A673 (cell line): ENCODE measurements around the gene CCM2L. TPM values are rescaled to one million over a fixed set of nuclear protein-coding genes. Genes with fewer than 3 reads are reported as not detected.

Source experiments
- BruUV-seq: library from RNA; stranded (reverse); fragments of 400-500 nt; replicated peaks from 2 replicates; lab custom pipeline; 2021; lab: Mats Ljungman, UMichigan
- CTCF ChIA-PET: fragments of 300-600 bp; sonication (Branson Sonifier 250); formaldehyde crosslinking; loops from one replicate; lab custom pipeline; 2022; ENCODE audit warnings: antibody characterized with exemption; lab: Charles Lee
- POLR2A ChIA-PET: fragments of 300-600 bp; sonication (Branson Sonifier 250); formaldehyde crosslinking; loops from one replicate; lab custom pipeline; 2022; ENCODE audit warnings: antibody characterized with exemption; ENCODE audit not compliant: low non-redundant PET; lab: Charles Lee
- DNase-seq: peaks from one replicate; pipeline ENCODE4 v3.0.0-alpha.2; 2015; ENCODE audit warnings: low spot score
- H3K27ac ChIP-seq: fragments of 200-600 bp; sonication (generic); 2 replicates; pipeline ENCODE4 v1.5.1; 2016; ENCODE audit warnings: mixed run types, low read depth, mild to moderate bottlenecking, mixed read lengths, antibody characterized with exemption, low read length; ENCODE audit not compliant: poor library complexity, severe bottlenecking
- H3K27me3 ChIP-seq: fragments of 200-600 bp; sonication (generic); replicated peaks from 2 replicates; pipeline ENCODE4 v1.6.1; 2017; ENCODE audit warnings: mixed run types, low read depth, mild to moderate bottlenecking, mixed read lengths, antibody characterized with exemption, low read length; ENCODE audit not compliant: insufficient read depth, poor library complexity
- H3K36me3 ChIP-seq: fragments of 200-600 bp; sonication (generic); 2 replicates; pipeline ENCODE4 v1.6.1; 2016; ENCODE audit warnings: mixed run types, mild to moderate bottlenecking, mixed read lengths, antibody characterized with exemption, low read length; ENCODE audit not compliant: insufficient read depth, poor library complexity, severe bottlenecking
- H3K4me1 ChIP-seq: fragments of 200-600 bp; sonication (generic); 2 replicates; pipeline ENCODE4 v1.6.1; 2017; ENCODE audit warnings: mixed run types, mild to moderate bottlenecking, mixed read lengths, antibody characterized with exemption, low read length; ENCODE audit not compliant: insufficient read depth, poor library complexity, severe bottlenecking
- H3K4me3 ChIP-seq: fragments of 200-600 bp; sonication (generic); 2 replicates; pipeline ENCODE4 v1.5.1; 2016; ENCODE audit warnings: low read depth, mixed run types, mild to moderate bottlenecking, mixed read lengths, low read length; ENCODE audit not compliant: poor library complexity, severe bottlenecking
- H3K9me3 ChIP-seq: fragments of 200-600 bp; sonication (generic); 2 replicates; pipeline ENCODE4 v1.6.1; 2016; ENCODE audit warnings: mixed run types, low read depth, mild to moderate bottlenecking, mixed read lengths, antibody characterized with exemption, low read length; ENCODE audit not compliant: poor library complexity, severe bottlenecking
- EZH2 ChIP-seq: fragments of 200-600 bp; sonication (generic); IDR thresholded peaks from 2 replicates; pipeline ENCODE4 v1.6.1; 2017; ENCODE audit warnings: borderline replicate concordance, low read depth, mild to moderate bottlenecking, mixed read lengths, antibody characterized with exemption, low read length; ENCODE audit not compliant: poor library complexity, severe bottlenecking
- intact Hi-C: fragments of 100-400 bp; cut with micrococcal nuclease; formaldehyde crosslinking; loops from one replicate; pipeline ENCODE4 v1.10.0; 2022; ENCODE audit not compliant: unreplicated experiment
- total RNA-seq: library from RNA; stranded (reverse); gene quantifications from 2 replicates; pipeline ENCODE4 v1.2.3, GENCODE V29; 2021
- TF ChIP-seq, protein P1 (sequence below): fragments of 300-800, 200-600 bp; sonication (generic); conservative IDR thresholded peaks from 2 replicates; pipeline ENCODE4 v1.5.1; 2017; ENCODE audit warnings: low read depth, mild to moderate bottlenecking, antibody characterized with exemption, low read length, moderate library complexity, mixed read lengths

The CCM2L gene
- total RNA-seq, 1 experiment from 2014 or later: not detected

- ChIA-PET POLR2A (interaction anchor here (0.7 kb wide), 1 partner anchor 433 kb away, joined by 15 read pairs; the partner anchor contains the start of gene ID1), CTCF (no interaction called here)
- no peak for TF ChIP-seq EZH2
- TF ChIP-seq, protein P1, sequence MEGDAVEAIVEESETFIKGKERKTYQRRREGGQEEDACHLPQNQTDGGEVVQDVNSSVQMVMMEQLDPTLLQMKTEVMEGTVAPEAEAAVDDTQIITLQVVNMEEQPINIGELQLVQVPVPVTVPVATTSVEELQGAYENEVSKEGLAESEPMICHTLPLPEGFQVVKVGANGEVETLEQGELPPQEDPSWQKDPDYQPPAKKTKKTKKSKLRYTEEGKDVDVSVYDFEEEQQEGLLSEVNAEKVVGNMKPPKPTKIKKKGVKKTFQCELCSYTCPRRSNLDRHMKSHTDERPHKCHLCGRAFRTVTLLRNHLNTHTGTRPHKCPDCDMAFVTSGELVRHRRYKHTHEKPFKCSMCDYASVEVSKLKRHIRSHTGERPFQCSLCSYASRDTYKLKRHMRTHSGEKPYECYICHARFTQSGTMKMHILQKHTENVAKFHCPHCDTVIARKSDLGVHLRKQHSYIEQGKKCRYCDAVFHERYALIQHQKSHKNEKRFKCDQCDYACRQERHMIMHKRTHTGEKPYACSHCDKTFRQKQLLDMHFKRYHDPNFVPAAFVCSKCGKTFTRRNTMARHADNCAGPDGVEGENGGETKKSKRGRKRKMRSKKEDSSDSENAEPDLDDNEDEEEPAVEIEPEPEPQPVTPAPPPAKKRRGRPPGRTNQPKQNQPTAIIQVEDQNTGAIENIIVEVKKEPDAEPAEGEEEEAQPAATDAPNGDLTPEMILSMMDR: no peak
- H3K9me3 ChIP-seq: no peaks in the 10 kb centered on the region
- no peak overlapping the region for H3K4me3 ChIP-seq
- no peaks in the 10 kb centered on the region for H3K36me3 ChIP-seq
- no peaks in the 10 kb centered on the region for H3K27me3 ChIP-seq
- H3K4me1 ChIP-seq: peaks cover 3% of the 10 kb centered on the region
- no peak overlapping the region for H3K27ac ChIP-seq
- intact Hi-C loops: no loop called here
- DNase-seq: no peak
- BruUV-seq: no TSS peak
Observed at GRCh38 chr20:32037929-32038328, 27.7 kb downstream of the CCM2L start.

DNA sequence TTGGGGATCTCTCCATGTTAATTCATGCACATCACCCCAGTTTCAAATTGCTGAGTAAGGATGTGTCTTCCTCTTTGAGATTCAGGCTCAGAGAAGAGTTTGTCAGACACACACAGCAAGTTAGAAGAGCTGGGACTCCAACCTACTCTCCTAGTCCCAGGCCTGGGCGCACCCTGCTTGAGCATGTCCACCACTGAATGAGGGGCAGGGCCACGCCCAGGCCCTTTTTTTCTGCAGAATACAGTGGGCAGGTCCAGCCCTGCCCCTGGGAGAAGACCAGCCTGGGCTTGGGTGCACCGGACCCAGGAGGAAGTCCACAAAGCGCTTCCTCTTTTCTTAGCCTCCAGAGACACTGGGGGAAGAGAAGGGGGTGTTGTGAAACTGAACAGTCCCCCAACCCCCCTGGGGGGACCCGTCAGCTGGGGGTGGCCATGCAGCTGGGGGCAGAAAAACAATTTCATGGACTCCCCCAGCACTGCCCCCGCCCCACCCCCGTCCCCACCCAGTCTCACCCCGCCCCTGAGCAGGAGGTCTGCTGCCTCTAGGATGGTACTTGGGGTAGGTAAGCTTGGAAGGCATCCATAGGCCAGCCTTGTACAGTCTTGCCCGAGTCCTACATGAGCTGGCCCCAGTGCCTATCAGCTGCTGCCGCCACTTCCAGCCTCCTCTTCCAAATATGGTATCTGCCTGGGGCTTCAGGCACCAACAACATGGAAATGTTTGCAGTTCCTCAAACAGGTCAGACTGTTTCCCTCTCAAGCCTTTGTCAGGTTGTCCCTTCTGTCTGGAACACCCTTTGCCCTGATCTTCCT lies 30.1 kb downstream of the CCM2L start:
- H3K9me3 ChIP-seq: no peaks in the 10 kb centered on the region
- ChIA-PET CTCF (no interaction called here), POLR2A (interaction anchor here (0.7 kb wide), 1 partner anchor 429 kb away, joined by 3 read pairs; no protein-coding TSS in a partner anchor)
- intact Hi-C loops: no loop called here
- H3K4me1 ChIP-seq: no peaks in the 10 kb centered on the region
- TF ChIP-seq, protein P1: no peak
- no peak for TF ChIP-seq EZH2
- BruUV-seq: no TSS peak
- no peak overlapping the region for H3K27ac ChIP-seq
- H3K36me3 ChIP-seq: no peaks in the 10 kb centered on the region
- no peaks in the 10 kb centered on the region for H3K27me3 ChIP-seq
- no peak overlapping the region for H3K4me3 ChIP-seq
- DNase-seq: no peak

DNA sequence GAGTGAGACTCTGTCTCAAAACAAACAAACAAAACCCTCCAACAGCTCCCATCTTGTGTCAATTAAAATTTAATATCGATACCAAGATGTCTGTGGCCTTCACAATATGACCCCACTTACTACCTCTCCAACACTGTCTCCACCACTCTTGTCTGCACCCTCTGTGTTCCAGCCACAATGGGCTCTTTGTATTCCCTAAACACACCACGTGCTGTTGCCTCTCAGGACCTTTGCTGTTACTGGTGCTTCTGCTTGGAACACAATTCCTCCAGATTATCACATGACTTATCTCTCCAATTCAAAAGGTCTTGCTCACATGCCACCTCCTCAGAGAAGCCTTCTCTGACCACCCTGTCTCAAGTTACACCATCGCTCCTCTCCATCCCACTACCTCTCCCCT lies 35.8 kb downstream of the CCM2L start:
- TF ChIP-seq EZH2: no peak
- TF ChIP-seq, protein P1: no peak
- CTCF ChIA-PET: no interaction called here
- H3K36me3 ChIP-seq: no peaks in the 10 kb centered on the region
- peaks cover 21% of the 10 kb centered on the region for H3K27me3 ChIP-seq
- POLR2A ChIA-PET: no interaction called here
- H3K27ac ChIP-seq: no peak overlapping the region
- BruUV-seq: no TSS peak
- intact Hi-C loops: no loop called here
- no peaks in the 10 kb centered on the region for H3K4me1 ChIP-seq
- DNase-seq: no peak
- no peaks in the 10 kb centered on the region for H3K9me3 ChIP-seq
- no peak overlapping the region for H3K4me3 ChIP-seq
